ENCODE results near the gene ATAD3B. TPM values are rescaled to one million over a fixed set of nuclear protein-coding genes. Genes with fewer than 3 reads are reported as not detected.
"Not testable (repeated sequence)": the region's sequence is repeated elsewhere in the genome, so short reads cannot be mapped to it uniquely, and the experiment has no call there.

The ATAD3B gene
- total RNA-seq, 1 experiment from 2014 or later = 57.0 TPM

GRCh38 chr1:1509465-1509850 is 37.9 kb downstream of the ATAD3B start:
- not testable (repeated sequence) for DNase-seq (ENCODE audit: low read depth)

- DNase-seq (ENCODE audit: low read depth) = peak; percentile 17
Measured at GRCh38 chr1:1510912-1511532, 39.5 kb downstream of the ATAD3B start.

- DNase-seq (ENCODE audit: low read depth) = peak; percentile 94
Measured at GRCh38 chr1:1511533-1512285, 40.1 kb downstream of the ATAD3B start, which contains the start of gene ATAD3A. Gene ATAD3A (plus strand): TSS chr1:1512162. CDS start chr1:1512269, 107 bp downstream.

DNA sequence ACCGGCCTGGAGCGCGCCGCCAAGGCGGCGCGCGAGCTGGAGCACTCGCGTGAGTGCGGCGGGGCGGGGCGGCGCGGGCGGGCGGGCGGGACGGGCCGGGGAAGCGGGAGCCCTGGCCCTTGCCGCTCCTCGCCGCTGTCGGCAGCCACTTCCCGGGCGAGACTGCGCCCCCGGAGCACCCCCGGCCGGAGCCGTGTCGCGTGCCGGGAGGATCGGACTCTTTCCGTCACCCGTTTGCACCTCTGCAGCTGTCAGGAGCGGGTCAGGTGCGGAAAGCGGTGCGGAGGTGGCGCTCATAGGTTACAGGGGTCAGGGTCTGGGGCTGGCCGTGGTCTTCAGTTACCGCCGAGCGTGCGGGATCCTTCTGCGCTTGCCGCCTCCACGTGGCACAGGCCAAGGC is 40.9 kb downstream of the ATAD3B start:
- DNase-seq (ENCODE audit: low read depth) = not testable (repeated sequence)

- not testable (repeated sequence) for DNase-seq (ENCODE audit: low read depth)
Measured at GRCh38 chr1:1513675-1514074, 42.1 kb downstream of the ATAD3B start.

GRCh38 chr1:1514376-1514775 is 42.8 kb downstream of the ATAD3B start:
- not testable (repeated sequence) for DNase-seq (ENCODE audit: low read depth)

GRCh38 chr1:1516923-1517322 is 45.4 kb downstream of the ATAD3B start:
- DNase-seq (ENCODE audit: low read depth) = not testable (repeated sequence)

DNA sequence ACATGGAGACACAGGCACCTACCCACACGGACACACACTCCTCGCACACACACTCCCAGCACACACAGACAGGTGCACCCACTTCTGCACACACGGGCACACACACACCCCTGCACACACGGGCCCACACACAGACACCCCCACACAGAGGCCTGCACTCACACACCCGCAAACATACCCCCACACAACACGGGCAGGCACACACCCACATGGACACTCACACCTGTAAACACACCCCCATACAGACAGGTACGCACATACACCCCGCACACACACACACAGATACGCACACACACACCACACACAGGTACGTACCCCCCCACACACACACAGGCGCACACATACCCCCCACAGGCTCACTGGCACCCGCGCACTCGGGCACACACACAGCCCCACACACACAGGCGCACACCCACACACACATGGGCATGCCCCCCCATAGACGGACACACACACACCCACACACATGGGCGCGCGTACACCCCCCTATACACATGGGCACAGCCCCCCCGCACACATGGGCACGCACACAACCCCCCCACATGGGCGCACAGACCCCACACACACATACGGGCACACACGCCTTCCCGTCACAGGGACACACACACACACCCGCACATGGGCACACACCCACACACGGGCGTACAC is 46.5 kb downstream of the ATAD3B start:
- no peak for DNase-seq (ENCODE audit: low read depth)

DNA sequence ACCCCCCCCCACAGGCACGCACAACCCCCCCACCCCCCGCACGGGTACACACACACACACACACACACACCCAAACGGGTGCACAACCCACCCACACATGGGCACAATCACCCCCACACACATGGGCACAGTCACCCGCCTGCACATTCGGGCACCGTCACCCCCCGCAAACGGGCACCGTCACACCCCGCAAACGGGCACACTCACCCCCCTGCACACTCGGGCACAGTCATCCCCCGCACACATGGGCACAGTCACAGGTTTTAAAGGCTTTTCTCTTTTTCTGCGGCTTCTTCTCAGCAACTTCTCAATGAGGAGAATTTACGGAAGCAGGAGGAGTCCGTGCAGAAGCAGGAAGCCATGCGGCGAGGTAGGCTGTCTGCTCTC is 47.0 kb downstream of the ATAD3B start:
- DNase-seq (ENCODE audit: low read depth) = not testable (repeated sequence)

DNA sequence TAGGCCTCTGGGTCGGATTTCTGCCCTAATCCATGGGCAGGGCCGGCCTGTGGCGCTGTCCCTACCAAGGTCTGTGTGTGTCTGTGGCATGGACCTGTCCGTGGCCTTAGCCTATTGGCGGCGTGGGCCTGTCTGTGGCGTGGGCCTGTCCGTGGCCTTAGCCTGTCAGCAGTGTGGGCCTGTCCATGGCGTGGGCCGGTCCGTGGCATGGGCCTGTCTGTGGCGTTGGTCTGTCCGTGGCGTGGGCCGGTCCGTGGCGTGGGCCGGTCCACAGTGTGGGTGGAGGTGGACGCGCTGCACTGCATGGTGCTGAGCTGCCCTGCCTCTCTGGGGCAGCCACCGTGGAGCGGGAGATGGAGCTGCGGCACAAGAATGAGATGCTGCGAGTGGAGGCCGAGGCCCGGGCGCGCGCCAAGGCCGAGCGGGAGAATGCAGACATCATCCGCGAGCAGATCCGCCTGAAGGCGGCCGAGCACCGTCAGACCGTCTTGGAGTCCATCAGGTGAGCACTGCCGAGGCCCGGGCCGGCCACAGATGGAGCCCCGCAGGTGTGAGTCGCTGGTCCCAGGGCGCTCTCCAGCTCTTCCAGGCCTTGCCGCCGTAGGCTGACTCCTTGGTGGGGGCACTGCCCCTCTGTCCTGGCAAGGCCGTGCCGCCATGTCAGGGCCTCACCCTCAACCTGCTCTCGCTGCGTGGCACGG is 48.4 kb downstream of the ATAD3B start:
- not testable (repeated sequence) for DNase-seq (ENCODE audit: low read depth)

DNA sequence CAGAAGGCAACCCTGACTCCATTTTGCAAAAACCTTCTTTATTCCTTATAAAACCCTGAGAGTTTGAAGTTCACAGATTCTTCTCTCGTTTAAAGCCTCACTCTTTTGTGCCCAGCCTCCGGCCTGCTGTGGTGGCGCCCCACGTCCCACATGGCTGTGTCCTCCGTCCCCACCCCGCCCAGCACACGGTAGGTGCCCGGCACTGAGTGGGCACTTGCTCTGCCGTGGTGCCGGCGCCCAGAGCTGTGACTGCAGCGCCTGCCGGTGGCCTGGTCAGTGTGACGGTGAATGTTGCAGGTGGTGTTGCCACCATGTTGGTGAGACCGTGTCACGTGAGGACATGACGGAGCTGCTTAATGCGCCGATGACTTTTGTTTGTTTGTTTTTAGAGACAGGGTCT is 49.8 kb downstream of the ATAD3B start:
- DNase-seq (ENCODE audit: low read depth) = no peak

DNA sequence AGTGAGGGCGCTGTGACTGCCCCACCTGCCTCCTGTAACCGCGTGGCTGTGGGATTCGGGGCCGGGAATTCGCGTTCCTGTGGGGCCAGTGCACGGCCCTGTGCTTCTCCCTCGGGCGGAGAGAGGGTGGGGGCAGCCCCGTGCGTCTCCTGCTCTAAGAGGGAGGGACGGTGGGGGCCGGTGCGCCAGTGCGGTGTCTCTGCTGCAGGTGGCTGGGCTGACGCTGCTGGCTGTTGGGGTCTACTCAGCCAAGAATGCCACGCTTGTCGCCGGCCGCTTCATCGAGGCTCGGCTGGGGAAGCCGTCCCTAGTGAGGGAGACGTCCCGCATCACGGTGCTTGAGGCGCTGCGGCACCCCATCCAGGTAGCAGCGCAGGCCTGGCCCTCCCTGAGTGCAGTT is 51.0 kb downstream of the ATAD3B start:
- not testable (repeated sequence) for DNase-seq (ENCODE audit: low read depth)

- DNase-seq (ENCODE audit: low read depth) = not testable (repeated sequence)
Measured at GRCh38 chr1:1523226-1523625, 51.7 kb downstream of the ATAD3B start.

DNA sequence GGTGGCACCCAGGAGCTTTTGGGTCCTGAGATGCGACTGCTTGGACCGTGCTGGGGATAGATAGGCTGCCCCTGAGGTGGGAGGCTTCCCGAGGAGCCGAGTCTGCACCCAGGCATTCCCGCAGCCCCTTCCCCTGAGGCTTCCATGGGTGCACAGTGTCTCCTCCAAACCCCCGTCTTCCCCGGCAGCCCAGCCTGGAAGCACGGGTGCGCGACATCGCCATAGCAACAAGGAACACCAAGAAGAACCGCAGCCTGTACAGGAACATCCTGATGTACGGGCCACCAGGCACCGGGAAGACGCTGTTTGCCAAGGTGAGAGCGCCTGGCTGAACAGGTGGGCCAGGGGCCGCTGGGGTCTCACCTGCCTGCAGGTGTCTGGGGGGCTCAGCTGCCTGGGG is 52.1 kb downstream of the ATAD3B start:
- not testable (repeated sequence) for DNase-seq (ENCODE audit: low read depth)

- DNase-seq (ENCODE audit: low read depth) = not testable (repeated sequence)
Measured at GRCh38 chr1:1524750-1525383, 53.3 kb downstream of the ATAD3B start.

DNA sequence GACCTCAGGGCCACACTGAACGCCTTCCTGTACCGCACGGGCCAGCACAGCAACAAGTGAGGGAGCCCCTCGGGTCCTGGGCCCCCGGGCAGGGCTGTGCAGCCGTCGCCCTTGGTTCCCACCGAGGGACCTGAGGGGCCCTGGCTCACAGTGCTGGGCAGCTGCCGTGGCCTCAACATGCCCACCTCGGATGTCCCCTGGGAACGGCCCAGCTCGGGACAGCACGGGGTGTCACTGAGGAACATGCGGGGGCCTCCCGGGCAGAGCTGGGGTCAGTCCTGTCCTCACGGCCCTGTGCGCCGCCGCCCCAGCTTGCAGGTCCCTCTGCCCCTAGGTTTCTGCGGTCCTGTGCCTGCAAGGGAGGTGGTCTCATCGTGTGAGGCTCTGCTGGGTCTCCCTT is 54.9 kb downstream of the ATAD3B start:
- not testable (repeated sequence) for DNase-seq (ENCODE audit: low read depth)

DNA sequence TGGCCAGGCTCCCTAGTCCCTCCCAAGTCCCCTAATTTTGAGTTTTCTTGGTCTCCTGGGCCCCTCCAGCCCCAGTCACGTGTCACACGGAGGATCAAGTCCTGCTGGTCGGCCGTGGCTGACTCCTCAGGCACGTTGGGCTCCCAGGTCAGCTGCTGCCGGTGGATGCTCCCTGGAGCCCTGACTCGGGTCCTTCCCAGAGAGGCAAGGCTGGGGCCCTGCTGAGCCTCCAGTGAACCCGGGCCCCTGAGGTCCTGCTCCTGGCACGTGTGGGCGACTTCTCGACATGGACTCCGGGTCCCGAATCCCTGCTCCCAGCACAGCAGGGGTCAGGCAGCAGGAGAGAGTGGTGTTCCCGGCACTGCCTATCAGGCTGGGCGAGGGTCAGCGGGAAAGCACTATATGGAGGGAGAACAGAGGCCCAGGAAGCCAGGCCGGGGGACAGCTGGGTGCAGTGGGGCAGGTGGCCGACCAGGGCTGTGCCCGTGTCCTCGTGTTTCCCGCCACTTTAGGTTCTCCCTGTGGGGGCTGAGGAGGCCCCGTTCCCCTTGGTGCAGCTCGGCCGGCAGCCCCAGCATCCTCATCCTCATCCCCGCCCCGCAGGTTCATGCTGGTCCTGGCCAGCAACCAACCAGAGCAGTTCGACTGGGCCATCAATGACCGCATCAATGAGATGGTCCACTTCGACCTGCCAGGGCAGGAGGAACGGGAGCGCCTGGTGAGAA is 55.7 kb downstream of the ATAD3B start:
- DNase-seq (ENCODE audit: low read depth) = no peak

DNA sequence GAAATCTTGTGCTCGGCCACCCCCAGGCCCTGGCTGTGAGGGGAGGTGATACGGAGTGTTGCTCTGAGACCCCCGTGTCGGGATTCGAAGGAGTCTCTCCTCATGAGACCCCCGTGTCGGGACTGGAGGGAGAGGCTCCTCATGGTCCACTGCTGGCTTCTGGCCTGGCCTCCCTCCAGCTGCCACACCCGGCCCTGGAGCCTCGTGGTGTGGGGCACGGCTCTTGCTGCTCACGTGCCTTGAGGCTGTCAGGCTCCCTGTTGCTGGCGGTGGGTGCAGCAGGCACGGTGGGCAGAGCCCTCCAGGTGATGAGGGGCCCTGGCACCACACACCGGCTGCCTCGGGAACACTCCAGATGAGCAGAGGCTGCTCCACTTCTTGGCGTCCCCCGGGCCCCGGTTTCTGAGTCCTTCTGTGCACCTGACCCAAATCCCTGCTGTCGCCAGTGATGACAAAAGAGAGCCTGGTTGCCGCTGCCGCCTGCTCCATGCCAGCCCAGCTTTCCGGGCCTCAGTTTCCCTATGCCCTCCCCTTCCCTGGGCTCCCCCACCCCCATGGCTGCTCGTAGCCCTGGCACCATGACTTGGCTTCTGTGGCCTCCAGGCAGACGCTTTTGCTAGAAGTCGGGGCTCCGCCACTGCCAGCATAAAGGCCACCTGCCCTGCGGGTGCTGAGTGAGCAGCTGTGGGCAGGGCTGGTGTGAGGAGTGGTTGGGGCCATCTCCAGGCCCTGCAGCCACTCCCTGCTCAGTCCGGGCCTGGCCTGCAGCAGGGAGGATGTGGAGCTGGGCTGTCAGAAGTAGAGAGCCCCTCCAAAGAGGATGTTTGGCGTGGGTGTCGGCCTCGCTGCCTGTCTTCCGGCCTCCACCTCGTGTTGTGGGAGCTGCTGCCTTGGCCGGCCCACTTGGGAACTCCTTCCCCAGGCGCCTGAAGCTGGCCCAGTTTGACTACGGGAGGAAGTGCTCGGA is 57.0 kb downstream of the ATAD3B start:
- no peak for DNase-seq (ENCODE audit: low read depth)

DNA sequence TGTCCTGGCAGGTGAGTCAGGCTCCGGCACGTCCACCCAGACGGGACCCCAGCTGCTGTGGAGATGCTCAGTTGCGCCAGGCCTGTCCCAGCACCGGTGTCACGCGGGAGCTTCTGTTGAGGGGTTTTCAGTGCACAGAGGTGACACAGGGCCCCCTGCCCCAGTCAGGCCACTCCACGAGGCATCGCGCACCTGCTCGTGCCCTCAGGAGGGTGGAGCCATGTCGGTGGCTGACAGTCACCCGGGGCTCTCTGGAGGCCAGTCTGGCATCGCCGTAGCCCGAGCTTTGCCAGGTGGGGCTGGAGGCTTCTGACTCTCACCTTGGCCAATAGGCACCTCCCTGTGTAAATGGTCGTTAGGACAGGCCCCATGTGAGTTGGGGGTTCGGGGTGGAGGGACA is 57.8 kb downstream of the ATAD3B start:
- no peak for DNase-seq (ENCODE audit: low read depth)
